HG03135 (cell line): Measurements from ENCODE around the gene POLG2.
"Not testable (repeated sequence)": the region's sequence is repeated elsewhere in the genome, so short reads cannot be mapped to it uniquely, and the experiment has no call there.

ENCODE experiments used
- ATAC-seq: cut with Tn5 transposase; IDR thresholded peaks from one replicate; pipeline ENCODE4 v1.9.1; 2021; ENCODE audit warnings: mild to moderate bottlenecking, moderate library complexity; ENCODE audit not compliant: unreplicated experiment

The POLG2 gene

DNA sequence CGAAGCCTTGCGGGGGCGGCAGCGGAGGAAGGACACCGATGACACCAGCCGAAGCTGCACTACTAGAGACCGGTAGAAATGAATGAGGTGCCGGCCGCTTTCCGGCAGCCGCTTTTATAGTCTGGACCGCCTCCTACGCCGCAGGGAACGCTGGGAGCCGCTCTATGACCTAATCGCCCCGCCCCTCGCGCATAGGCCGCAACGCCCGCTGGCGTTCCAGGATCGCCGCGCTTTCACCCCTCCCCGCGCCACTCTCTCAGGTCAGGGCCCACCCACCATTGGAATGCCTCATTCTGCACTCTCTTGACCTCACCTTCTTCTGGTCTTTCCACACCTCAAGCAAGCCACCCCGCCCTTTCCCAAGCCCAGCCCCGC lies 9.3 kb upstream of the POLG2 start, which contains the start of gene DDX5:
TSS of gene DDX5 (minus strand) at position 89 of the 375 bp plus-strand sequence. CDS start 170 bp downstream, outside the sequence.
- peak; percentile 58 for ATAC-seq

DNA sequence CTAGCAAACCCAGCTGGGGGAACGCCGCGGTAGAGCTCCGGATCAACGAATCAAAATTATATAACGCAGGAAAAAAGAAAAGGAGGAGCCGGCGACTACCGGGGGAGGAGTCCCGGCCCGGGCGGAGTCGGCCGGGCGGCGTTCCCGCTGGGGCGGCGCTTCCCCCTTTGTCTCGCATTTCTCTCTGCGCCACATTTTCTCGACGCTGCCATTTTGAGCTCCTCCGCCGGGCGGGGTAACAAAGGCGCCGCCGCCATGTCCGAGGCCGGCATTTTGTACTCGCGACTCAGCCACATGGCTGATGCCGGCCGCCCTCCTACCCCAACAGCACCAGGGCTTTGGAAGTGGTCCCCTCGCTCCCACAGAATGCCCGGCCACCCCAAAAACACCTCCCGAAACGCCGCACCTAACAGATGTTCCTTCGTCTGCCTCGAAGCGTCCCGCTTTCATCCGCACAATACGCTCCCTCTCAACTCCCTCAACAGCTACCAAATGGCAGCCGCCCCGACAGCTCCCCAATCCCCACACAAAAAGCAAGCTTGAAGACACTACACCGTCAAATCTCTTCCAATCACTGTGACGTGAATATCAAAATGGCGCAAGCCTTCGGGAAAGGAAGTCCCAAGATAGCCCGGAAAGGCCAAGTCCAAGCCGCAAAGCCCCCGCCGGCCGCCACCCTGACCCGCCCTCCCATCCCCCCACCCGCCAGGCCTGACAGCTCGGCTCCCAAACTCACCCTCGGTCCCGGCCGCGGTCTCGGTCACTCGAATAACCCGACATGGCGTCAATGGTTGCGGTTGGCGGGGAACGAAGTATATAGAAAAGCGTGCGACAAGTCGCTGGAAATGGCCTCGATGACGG lies 8.7 kb upstream of the POLG2 start:
- ATAC-seq = peak; percentile 30

- ATAC-seq = no peak
Observed at GRCh38 chr17:64504769-64505339, 8.0 kb upstream of the POLG2 start.

GRCh38 chr17:64503821-64504768 lies 7.2 kb upstream of the POLG2 start:
- no peak for ATAC-seq

DNA sequence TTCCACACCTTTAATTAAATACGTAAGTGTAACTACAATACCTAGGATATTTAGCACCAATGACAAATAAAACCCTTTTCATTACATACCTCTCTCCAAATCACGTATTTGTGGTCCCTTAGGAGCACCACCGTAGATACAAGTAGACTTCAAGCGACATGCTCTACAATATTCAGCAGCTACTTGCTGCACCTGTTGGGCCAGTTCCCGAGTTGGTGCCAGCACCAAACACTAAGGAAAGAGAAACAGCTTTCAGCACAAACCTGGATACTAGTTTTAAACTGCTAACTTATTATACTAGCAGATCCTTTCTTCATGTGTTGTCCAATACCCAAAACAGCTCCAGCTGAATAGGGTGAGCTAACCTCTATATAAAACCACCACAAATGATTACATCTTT lies 6.5 kb upstream of the POLG2 start:
- no peak for ATAC-seq

DNA sequence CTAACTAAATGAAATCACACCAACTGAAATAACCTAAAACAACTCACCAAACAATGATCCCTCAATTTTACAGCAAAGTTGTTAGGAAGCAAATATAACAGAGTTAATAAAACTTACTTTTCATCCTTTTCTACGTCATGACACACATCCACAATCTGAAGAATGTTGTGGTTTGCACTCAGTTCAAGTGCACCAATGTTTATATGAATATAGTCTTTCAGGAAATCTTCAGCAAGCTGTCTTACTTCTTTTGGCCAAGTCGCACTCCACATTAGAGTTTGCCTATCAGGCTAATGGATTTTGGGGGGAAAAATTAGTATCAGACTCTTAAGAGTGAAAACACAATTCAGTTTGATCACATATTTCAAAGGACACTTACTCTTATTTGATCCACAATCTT lies 6.0 kb upstream of the POLG2 start:
- ATAC-seq = no peak

- no peak for ATAC-seq
Observed at GRCh38 chr17:64502021-64502420, 5.2 kb upstream of the POLG2 start.

DNA sequence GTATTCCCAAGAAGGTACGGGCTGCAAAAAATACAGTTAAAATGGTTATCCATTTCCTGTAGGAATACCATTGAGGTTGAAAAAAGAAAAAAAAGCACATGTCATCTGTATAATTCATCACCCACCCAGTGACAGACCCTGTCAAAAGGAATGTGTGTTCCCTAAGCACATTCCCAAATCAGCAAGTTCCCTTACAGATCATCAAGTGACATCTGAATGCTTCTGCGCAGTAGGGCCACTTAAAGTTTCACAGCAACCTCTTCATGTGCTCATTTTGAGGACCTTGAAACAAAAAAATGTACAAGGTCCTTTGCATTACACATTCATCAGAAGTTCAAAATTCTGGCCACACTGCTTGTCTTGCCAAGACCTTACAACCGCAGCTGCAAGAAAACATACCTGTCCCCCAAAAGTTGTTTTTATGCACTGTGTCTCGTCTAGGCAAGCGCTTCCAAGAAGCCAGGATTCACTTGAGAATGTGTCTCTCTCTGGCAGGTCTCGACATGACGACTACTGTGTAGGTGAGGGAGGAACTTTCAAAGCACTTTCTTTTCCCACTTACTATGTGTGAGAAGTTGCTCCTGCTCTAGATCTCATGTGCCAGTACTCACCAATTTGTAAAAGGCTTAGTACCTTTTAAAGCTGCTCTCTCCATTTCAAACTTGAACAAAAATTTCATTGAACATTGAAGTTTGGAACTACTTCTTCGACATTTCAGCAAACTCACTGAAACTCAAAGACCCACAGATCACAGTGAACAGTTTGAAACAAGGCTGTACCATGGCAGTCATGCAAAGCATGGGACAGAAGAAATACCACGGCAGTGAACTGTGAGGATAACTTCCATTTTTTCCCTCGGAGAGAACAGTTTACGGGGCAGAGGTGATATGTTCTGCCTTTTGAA lies 4.3 kb upstream of the POLG2 start:
- no peak for ATAC-seq

- ATAC-seq = no peak
Observed at GRCh38 chr17:64500487-64500859, 3.6 kb upstream of the POLG2 start.

DNA sequence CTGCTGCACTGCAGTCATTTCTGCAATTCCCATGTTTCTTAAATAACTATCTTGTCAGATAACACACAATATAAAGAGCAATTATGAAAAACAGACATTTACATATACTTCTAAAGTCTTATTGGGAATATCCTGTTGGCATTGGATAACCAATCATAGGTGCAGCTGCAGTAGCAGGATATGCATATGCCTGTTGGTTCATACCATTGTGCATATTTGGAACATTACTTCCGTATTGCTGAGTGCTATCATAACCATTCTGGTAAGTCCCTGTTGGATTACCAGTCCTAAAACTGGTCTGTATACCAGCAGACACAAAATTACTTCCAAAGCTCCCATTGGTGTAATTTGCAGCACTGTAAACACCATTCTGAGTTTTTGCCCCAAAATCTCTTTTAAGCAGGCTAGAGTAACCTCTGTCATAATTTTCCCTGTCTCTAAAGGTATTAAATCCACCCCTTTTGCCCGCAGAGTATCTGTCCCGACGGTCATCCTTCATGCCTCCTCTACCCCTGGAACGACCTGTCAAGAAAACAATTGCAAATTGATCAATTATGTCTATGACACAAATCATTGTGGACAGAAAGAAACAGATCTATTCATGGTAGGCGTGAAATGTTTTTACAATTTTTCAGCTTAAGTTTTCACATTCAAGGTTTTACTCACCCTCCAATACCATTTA lies 3.1 kb upstream of the POLG2 start:
- no peak for ATAC-seq

DNA sequence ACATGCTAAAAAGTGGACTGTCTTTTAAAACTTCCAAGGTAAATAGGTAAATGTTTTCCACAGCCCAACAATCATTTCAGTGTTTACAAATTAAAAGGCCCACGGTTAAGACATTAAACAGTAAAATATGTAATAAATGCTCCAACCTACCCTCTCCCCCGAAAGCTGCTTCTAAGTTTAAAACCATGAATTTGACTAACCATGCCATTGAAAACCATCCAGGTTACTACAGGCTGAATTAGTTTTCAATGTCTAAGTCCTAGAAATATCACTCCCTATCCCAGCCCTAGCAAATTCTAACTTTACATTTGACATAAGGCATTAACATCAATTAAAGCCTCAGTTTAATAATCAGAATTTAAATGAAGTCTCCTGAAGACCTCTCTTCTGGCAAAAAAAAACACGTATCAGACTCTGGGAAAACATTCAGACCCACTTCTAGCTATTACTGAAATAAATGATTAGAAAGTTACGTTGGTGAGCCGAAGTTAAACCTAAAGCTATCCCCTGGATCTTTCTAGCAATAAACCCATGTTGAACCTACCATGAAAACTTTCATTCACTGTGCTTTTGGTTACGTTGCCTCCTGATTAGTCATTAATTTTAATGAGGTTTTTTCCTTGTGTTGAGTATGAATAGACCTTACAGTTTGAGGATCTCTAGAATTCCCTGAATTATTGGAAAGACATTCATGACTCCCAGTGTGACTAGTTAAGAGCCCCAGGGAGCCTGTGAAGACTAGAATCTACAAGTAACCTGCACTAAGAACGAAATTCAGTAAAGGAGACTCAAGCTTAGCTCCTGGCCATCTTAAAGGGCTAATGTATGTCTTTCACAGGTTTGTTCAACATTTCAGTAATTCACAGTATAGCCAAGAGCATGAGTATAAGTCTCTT lies 1.7 kb upstream of the POLG2 start:
- no peak for ATAC-seq

DNA sequence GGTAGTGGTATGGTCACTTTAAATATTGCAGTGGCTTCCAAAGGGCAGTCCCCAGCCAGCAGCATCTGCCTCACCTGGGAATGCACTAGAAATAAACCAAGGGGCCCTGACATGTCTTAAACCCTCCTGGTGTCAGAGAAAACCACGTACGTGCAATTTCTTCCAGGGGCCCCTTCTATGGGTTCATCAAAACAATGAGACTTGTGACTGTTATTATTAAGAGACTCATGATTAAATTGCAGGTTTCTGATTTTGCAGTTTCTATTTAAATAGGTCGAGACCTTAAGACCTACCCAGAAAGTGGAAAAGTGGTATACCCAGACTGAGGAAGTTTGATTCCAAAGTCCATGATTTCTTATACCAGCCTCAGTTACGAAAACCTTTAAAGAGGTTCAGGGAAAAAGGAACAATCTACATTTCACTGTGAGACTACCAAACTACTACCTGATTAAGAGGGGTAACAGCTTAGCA lies 746 bp upstream of the POLG2 start:
- ATAC-seq = no peak

GRCh38 chr17:64496348-64496785 lies 487 bp downstream of the POLG2 start:
- ATAC-seq = no peak

DNA sequence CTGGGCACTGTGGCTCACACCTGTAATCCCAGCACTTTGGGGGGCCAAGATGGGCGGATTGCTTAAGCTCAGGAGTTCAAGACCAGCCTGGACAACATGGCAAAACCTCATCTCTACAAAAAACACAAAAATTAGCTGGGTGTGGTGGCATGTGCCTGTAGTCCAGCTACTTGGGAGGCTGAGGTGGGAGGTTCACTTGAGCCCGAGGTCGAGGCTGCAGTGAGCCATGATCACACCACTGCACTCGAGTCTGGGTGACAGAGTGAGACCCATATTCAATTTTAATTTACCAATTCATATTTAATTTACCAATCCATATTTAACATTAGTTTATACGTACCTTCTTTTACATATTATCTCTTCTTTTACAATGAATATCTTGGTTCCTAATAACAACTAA lies 1.6 kb downstream of the POLG2 start:
- not testable (repeated sequence) for ATAC-seq

GRCh38 chr17:64494121-64494520 lies 2.7 kb downstream of the POLG2 start:
- no peak for ATAC-seq

DNA sequence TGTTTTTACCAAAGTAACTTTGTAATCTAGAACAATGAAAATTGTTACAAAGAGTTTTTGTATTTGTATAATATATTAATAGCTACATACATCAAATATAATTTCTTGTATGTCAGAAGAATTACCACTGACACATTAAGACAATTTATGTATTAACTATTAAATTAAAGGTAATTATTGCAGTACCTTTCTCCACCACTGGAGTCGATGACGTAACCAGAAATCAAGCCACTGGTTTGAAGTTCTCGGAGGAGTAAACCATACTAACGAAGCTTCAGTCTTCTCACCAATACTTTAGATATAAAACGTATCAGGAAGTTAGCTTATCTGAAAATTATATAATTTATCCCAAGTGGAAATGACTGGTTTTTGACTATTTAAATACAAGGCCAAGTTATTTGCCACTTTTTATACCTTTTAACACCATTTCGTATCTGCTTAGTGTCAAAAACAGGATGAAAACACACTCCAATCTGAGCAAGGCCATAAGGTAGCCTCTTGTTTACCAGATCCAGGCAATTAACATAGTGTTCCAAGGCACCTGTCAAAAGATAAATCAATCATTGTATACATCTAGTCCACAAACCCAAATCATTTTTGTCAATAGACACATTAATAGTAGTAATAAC lies 4.3 kb downstream of the POLG2 start:
- ATAC-seq = no peak

GRCh38 chr17:64491994-64492393 lies 4.9 kb downstream of the POLG2 start:
- ATAC-seq = no peak
